CD4-positive, alpha-beta T cell treated with Interleukin-17A for 1 hour (primary cell): ENCODE results near the gene LRRK1.

Experiments used
- DNase-seq: peaks from one replicate; pipeline ENCODE4 v3.0.0-alpha.2; 2020

LRRK1 gene

GRCh38 chr15:100913961-100914360, 5.2 kb upstream of the LRRK1 start:
- no peak for DNase-seq

GRCh38 chr15:100914876-100915275, 4.3 kb upstream of the LRRK1 start:
- no peak for DNase-seq

GRCh38 chr15:100918034-100918689, 995 bp upstream of the LRRK1 start:
- peak; percentile 54 for DNase-seq

- DNase-seq: no peak
These were observed 586 bp downstream of the LRRK1 start for GRCh38 chr15:100919481-100920405.

- no peak for DNase-seq
These were observed 1.5 kb downstream of the LRRK1 start for GRCh38 chr15:100920516-100921135.

GRCh38 chr15:100922192-100923040, 3.3 kb downstream of the LRRK1 start:
- DNase-seq: no peak

- no peak for DNase-seq
These were observed 3.9 kb downstream of the LRRK1 start for GRCh38 chr15:100923076-100923475.

GRCh38 chr15:100923902-100924301, 4.7 kb downstream of the LRRK1 start:
- DNase-seq: no peak

- DNase-seq: no peak
These were observed 5.3 kb downstream of the LRRK1 start for GRCh38 chr15:100924436-100924835.

GRCh38 chr15:100925480-100925879, 6.3 kb downstream of the LRRK1 start:
- DNase-seq: no peak

GRCh38 chr15:100926258-100926657, 7.1 kb downstream of the LRRK1 start:
- DNase-seq: no peak

- no peak for DNase-seq
These were observed 8.0 kb downstream of the LRRK1 start for GRCh38 chr15:100926971-100927756.

- no peak for DNase-seq
These were observed 9.6 kb downstream of the LRRK1 start for GRCh38 chr15:100928632-100929280.

- DNase-seq: no peak
These were observed 10.5 kb downstream of the LRRK1 start for GRCh38 chr15:100929641-100930042.

- no peak for DNase-seq
These were observed 11.2 kb downstream of the LRRK1 start for GRCh38 chr15:100930306-100930848.

- DNase-seq: no peak
These were observed 12.2 kb downstream of the LRRK1 start for GRCh38 chr15:100931143-100931890.

- no peak for DNase-seq
These were observed 13.7 kb downstream of the LRRK1 start for GRCh38 chr15:100932676-100933348.

GRCh38 chr15:100934166-100934565, 15.0 kb downstream of the LRRK1 start:
- no peak for DNase-seq

- no peak for DNase-seq
These were observed 15.6 kb downstream of the LRRK1 start for GRCh38 chr15:100934726-100935125.

GRCh38 chr15:100937171-100937570, 18.0 kb downstream of the LRRK1 start:
- no peak for DNase-seq
